HPDE6-E6E7 (cell line): ENCODE results near the gene SAMD4A.
A peak's percentile ranks its signal among the peaks of the same experiment; 100 is the strongest.

ENCODE experiments used
- DNase-seq: peaks from one replicate; pipeline ENCODE4 v3.0.0; 2011; ENCODE audit warnings: missing footprints; ENCODE audit errors: extremely low spot score

Gene SAMD4A

GRCh38 chr14:54680651-54681050 lies 113.7 kb downstream of the SAMD4A start:
- DNase-seq = no peak

GRCh38 chr14:54681811-54682261 lies 114.9 kb downstream of the SAMD4A start:
- no peak for DNase-seq

GRCh38 chr14:54682578-54682977 lies 115.7 kb downstream of the SAMD4A start:
- DNase-seq = no peak

- no peak for DNase-seq
Measured at GRCh38 chr14:54683882-54684794, 117.2 kb downstream of the SAMD4A start.

- DNase-seq = no peak
Measured at GRCh38 chr14:54685286-54685845, 118.4 kb downstream of the SAMD4A start.

GRCh38 chr14:54686219-54686870 lies 119.4 kb downstream of the SAMD4A start:
- no peak for DNase-seq

- no peak for DNase-seq
Measured at GRCh38 chr14:54686871-54687749, 120.2 kb downstream of the SAMD4A start.

- DNase-seq = no peak
Measured at GRCh38 chr14:54687750-54688119, 120.8 kb downstream of the SAMD4A start.

GRCh38 chr14:54688229-54688628 lies 121.3 kb downstream of the SAMD4A start:
- DNase-seq = no peak

GRCh38 chr14:54689928-54690327 lies 123.0 kb downstream of the SAMD4A start:
- no peak for DNase-seq

- DNase-seq = no peak
Measured at GRCh38 chr14:54690887-54691286, 124.0 kb downstream of the SAMD4A start.

GRCh38 chr14:54691525-54692283 lies 124.8 kb downstream of the SAMD4A start:
- peak; percentile 64 for DNase-seq

- no peak for DNase-seq
Measured at GRCh38 chr14:54692284-54692772, 125.4 kb downstream of the SAMD4A start.

- no peak for DNase-seq
Measured at GRCh38 chr14:54693761-54694160, 126.8 kb downstream of the SAMD4A start.

GRCh38 chr14:54695196-54695595 lies 128.3 kb downstream of the SAMD4A start:
- DNase-seq = no peak

GRCh38 chr14:54697001-54697400 lies 130.1 kb downstream of the SAMD4A start:
- DNase-seq = peak; percentile 54

- peak; percentile 47 for DNase-seq
Measured at GRCh38 chr14:54697803-54698202, 130.9 kb downstream of the SAMD4A start.

- no peak for DNase-seq
Measured at GRCh38 chr14:54698501-54698900, 131.6 kb downstream of the SAMD4A start.

GRCh38 chr14:54698966-54699530 lies 132.1 kb downstream of the SAMD4A start:
- no peak for DNase-seq

- no peak for DNase-seq
Measured at GRCh38 chr14:54699735-54700134, 132.8 kb downstream of the SAMD4A start.
